ENCODE data around the gene ING4.

DNA sequence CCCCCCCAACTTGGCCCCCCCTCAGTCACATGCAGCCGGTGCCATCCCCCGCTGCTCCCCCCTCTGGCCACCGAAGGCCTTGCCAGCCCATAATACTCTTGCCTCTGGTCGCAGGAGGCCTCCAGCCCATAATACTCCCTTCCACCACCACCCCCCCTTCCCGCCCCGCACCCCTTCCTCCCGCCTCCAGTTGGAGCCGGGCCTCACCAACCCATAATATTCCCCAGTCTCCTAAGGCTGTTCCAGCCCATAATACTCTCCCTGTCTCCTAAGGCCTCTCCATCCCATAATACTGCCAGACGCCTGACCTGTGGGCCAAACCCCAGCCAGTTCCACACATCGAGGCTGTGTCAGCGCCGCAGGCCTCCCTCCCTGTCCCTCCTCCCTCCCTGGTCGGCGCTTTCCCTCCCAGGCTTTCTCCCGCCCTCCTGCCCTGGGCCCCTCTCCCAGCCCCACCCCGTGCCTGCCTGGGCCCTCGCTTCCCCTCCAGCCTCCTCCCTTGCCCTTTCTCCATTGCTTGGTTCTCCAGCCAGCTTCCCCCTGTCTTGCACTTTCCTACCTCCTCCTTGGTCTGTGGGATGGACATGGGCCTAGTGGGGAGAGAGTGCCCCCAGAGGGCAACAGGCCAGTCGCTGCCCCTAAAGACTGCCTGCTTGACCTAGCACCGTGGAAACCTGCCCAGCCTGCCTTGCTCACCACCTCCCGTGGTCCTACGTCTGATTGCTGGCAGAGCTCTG is 49.0 kb downstream of the ING4 start:
- TF ChIP-seq, protein P1, sequence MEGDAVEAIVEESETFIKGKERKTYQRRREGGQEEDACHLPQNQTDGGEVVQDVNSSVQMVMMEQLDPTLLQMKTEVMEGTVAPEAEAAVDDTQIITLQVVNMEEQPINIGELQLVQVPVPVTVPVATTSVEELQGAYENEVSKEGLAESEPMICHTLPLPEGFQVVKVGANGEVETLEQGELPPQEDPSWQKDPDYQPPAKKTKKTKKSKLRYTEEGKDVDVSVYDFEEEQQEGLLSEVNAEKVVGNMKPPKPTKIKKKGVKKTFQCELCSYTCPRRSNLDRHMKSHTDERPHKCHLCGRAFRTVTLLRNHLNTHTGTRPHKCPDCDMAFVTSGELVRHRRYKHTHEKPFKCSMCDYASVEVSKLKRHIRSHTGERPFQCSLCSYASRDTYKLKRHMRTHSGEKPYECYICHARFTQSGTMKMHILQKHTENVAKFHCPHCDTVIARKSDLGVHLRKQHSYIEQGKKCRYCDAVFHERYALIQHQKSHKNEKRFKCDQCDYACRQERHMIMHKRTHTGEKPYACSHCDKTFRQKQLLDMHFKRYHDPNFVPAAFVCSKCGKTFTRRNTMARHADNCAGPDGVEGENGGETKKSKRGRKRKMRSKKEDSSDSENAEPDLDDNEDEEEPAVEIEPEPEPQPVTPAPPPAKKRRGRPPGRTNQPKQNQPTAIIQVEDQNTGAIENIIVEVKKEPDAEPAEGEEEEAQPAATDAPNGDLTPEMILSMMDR (conservative IDR thresholded peaks at IDR 0.05; ENCODE audit: low read depth, low read length): 0 out of 2 replicates have a peak, but pooled peaks have one; percentile 2
- TF ChIP-seq EZH2 (IDR thresholded peaks at IDR 0.05; ENCODE audit: low read length, unreplicated experiment) (no peak), EZH2phosphoT487 (IDR thresholded peaks at IDR 0.05; ENCODE audit: borderline replicate concordance, low read length) (no peak)

Data from PC-3 (cell line).